NT2/D1 (cell line): ENCODE results near the gene GALNT18.

ENCODE experiments used
- DNase-seq: peaks from one replicate; pipeline ENCODE4 v3.0.0-alpha.2; 2011; ENCODE audit warnings: low read depth, low spot score
- H3K27me3 ChIP-seq: 2 replicates; pipeline ENCODE4 v1.6.0; 2011; ENCODE audit warnings: mild to moderate bottlenecking; ENCODE audit not compliant: insufficient read length, insufficient read depth
- H3K36me3 ChIP-seq: 2 replicates; pipeline ENCODE4 v1.6.1; 2011; ENCODE audit warnings: mild to moderate bottlenecking, low read length, mixed read lengths; ENCODE audit not compliant: insufficient read depth, insufficient read length
- H3K4me1 ChIP-seq: 2 replicates; pipeline ENCODE4 v1.5.1; 2011; ENCODE audit not compliant: insufficient read depth, insufficient read length
- H3K4me3 ChIP-seq: 2 replicates; pipeline ENCODE4 v1.5.1; 2011; ENCODE audit warnings: low read depth; ENCODE audit not compliant: insufficient read length
- H3K9ac ChIP-seq: 2 replicates; pipeline ENCODE4 v1.6.0; 2011; ENCODE audit warnings: low read depth; ENCODE audit not compliant: insufficient read length
- H3K9me3 ChIP-seq: 2 replicates; pipeline ENCODE4 v1.5.1; 2011; ENCODE audit warnings: mild to moderate bottlenecking, low read length; ENCODE audit not compliant: insufficient read depth
- SUZ12 ChIP-seq: IDR thresholded peaks from 2 replicates; pipeline ENCODE4 v1.6.1; 2011; ENCODE audit not compliant: insufficient read length, insufficient read depth; ENCODE audit errors: extremely low read depth
- YY1 ChIP-seq: IDR thresholded peaks from 2 replicates; pipeline ENCODE4 v1.6.1; 2011; ENCODE audit not compliant: insufficient read length, insufficient read depth
- ZNF274 ChIP-seq: IDR thresholded peaks from 2 replicates; pipeline ENCODE4 v1.6.1; 2011; ENCODE audit warnings: mild to moderate bottlenecking, low read depth, low read length

Gene GALNT18

DNA sequence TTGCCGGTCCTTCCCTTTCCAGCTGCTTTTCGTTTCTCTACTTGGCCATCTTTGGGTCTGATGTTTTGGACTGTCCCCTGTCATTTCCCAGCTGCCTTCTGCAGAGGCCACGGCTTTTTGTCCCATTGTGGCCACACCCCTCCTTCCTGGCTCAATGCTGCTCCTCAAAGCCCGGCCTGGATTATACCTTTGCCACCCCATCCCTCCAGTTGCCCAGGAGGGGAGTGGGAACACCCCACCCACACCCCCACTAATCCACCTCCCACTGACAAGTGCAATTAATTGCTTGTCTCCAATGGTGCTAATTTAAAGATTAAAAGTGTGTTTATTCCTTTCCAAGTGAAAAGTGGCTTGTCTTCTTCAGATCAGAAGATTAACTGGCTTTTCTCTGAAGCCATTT is 234.6 kb downstream of the GALNT18 start:
- Histone ChIP-seq H3K4me3 (no peak overlapping the region), H3K4me1 (peaks cover 3% of the 10 kb centered on the region), H3K27me3 (no peaks in the 10 kb centered on the region), H3K36me3 (no peaks in the 10 kb centered on the region), H3K9ac (no peak overlapping the region), H3K9me3 (no peaks in the 10 kb centered on the region)
- no peak for TF ChIP-seq YY1
- no peak for TF ChIP-seq ZNF274
- TF ChIP-seq SUZ12, result no peak
- no peak for DNase-seq

DNA sequence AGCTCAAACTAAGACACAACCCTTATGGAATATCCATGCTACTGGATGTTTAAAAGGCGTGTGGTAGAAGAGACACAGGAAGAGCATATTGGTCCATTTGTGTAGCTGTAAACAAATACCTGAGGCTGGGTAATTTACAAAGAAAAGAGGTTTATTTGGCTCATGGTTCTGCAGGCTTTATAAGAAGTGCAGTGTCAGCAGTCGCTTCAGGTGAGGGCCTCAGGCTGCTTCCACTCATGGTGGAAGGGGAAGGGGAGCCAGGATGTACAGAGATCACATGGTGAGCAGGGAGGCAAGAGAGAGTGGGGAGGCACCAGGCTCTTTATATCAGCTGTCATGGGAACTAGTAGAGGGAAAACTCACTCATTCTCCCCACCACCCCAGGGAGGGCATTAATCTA is 237.0 kb downstream of the GALNT18 start:
- Histone ChIP-seq H3K36me3 (no peaks in the 10 kb centered on the region), H3K4me3 (no peak overlapping the region), H3K9me3 (no peaks in the 10 kb centered on the region), H3K4me1 (peaks cover 3% of the 10 kb centered on the region), H3K9ac (no peak overlapping the region), H3K27me3 (no peaks in the 10 kb centered on the region)
- no peak for DNase-seq
- TF ChIP-seq YY1 (no peak), ZNF274 (no peak), SUZ12 (no peak)

DNA sequence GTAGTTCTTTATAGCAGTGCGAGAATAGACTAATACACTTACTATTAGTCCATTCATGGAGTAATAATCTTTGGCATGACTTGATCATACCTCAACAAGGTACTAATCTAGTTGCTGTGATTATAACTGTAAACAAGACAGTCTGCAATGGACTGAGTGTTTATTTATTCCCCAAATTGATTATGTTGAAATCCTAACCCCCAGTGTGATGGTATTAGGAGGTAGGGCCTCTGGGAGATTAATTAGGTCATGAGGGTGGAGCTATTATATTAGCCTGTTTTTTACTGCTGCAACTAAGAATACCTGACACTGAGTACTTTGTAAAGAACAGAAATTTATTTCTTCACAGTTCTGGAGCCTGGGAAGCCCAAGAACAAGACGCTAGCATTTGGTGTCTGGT is 237.8 kb downstream of the GALNT18 start:
- H3K4me3 ChIP-seq, result no peak overlapping the region
- no peak overlapping the region for H3K9ac ChIP-seq
- no peaks in the 10 kb centered on the region for H3K27me3 ChIP-seq
- H3K4me1 ChIP-seq, result peaks cover 3% of the 10 kb centered on the region
- no peak for DNase-seq
- TF ChIP-seq ZNF274 (no peak), SUZ12 (no peak), YY1 (no peak)
- no peaks in the 10 kb centered on the region for H3K9me3 ChIP-seq
- no peaks in the 10 kb centered on the region for H3K36me3 ChIP-seq

DNA sequence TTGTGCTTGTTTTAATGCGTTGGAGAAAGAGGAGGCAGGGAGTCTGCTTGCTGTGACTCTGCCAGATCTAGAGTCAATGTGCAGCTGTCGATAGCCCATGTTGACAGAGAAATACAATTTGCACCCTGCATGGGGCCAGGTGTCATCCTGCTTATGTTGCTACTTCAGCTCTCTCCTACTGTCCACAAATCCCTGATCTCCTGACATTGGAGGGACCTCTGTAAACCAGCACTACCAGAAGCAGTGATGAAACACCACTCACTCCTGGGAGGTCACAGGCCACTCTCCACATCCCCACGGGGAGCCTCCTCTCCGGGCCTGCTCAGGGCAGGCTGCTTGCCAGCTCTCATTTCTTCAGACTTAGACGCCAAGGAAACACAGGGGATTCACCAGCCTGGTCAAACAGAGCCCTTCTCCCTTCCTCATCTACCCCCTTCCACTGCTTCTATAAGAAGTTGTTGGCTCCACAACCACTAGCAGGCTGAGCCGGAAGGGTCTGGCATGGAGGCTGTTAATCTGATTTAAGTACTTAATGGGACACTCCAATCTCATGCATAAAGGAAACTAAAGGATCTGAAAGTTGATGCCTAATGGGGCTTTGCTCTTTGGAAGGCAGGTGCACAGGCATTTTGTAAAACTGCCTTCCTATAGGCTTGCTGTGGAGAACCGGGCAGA is 238.8 kb downstream of the GALNT18 start:
- Histone ChIP-seq H3K9me3 (no peaks in the 10 kb centered on the region), H3K27me3 (no peaks in the 10 kb centered on the region), H3K4me1 (peaks cover 3% of the 10 kb centered on the region), H3K36me3 (no peaks in the 10 kb centered on the region), H3K4me3 (no peak overlapping the region), H3K9ac (no peak overlapping the region)
- DNase-seq, result no peak
- no peak for TF ChIP-seq SUZ12
- TF ChIP-seq ZNF274, result no peak
- TF ChIP-seq YY1, result no peak

- no peaks in the 10 kb centered on the region for H3K9me3 ChIP-seq
- H3K4me3 ChIP-seq, result no peak overlapping the region
- H3K4me1 ChIP-seq, result no peaks in the 10 kb centered on the region
- H3K27me3 ChIP-seq, result no peaks in the 10 kb centered on the region
- no peak overlapping the region for H3K9ac ChIP-seq
- DNase-seq, result no peak
- no peak for TF ChIP-seq ZNF274
- TF ChIP-seq SUZ12, result no peak
- no peak for TF ChIP-seq YY1
- H3K36me3 ChIP-seq, result no peaks in the 10 kb centered on the region
Observed at GRCh38 chr11:11381471-11382105, 240.2 kb downstream of the GALNT18 start.

- Histone ChIP-seq H3K9ac (no peak overlapping the region), H3K4me1 (no peaks in the 10 kb centered on the region), H3K9me3 (no peaks in the 10 kb centered on the region), H3K36me3 (no peaks in the 10 kb centered on the region), H3K27me3 (no peaks in the 10 kb centered on the region), H3K4me3 (no peak overlapping the region)
- no peak for DNase-seq
- TF ChIP-seq ZNF274 (no peak), SUZ12 (no peak), YY1 (no peak)
Observed at GRCh38 chr11:11380883-11381282, 240.9 kb downstream of the GALNT18 start.

DNA sequence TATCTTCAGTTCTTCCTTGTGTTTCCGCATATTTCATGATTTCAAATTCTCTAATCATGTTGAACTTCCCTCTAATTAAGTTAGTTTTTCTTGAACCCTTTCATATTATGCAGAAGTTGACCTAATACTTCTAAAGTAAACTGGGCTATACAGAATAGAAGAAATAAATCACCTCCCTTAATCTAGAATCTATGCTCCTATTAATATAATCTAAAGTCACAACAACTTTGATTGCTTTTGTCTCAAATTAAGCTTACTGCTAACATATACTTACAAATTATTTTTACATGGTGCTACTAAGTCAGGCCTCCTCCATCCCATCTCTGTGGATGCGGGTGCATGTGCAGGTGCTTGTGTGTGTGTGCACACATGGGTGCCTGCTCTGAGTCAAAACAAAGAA is 241.5 kb downstream of the GALNT18 start:
- Histone ChIP-seq H3K4me1 (no peaks in the 10 kb centered on the region), H3K27me3 (no peaks in the 10 kb centered on the region), H3K4me3 (no peak overlapping the region), H3K9me3 (no peaks in the 10 kb centered on the region), H3K9ac (no peak overlapping the region), H3K36me3 (no peaks in the 10 kb centered on the region)
- no peak for DNase-seq
- TF ChIP-seq ZNF274 (no peak), SUZ12 (no peak), YY1 (no peak)

DNA sequence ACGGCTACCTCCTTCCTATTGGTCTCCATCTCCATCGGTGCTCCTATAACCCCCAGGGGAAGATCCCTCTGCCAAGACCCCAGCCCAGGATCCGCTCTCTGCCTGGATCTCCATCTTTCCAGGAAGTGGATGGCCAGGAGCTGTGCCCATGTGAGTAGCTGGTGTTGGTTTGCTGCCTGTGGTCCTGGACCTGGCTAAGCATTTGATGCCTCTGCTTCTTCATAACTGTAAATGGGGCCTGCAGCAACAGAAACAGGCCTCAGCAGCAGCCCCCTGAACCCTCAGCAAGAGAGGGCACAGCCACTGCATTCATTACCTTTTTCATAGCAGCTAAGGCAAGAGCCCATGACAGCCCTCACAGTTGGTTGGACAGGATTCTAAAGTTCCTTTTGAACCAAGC is 242.1 kb downstream of the GALNT18 start:
- Histone ChIP-seq H3K4me1 (no peaks in the 10 kb centered on the region), H3K4me3 (no peak overlapping the region), H3K9ac (no peak overlapping the region), H3K9me3 (no peaks in the 10 kb centered on the region), H3K36me3 (no peaks in the 10 kb centered on the region), H3K27me3 (no peaks in the 10 kb centered on the region)
- no peak for TF ChIP-seq YY1
- TF ChIP-seq ZNF274, result no peak
- no peak for TF ChIP-seq SUZ12
- DNase-seq, result no peak
